NCI-H1930 (cell line): ENCODE measurements around the gene UNC5A.

ENCODE experiments used
- DNase-seq, 2 experiments: peaks; one replicate each; lab custom pipeline; 2025; lab: John Stamatoyannopoulos, UW

The UNC5A gene

GRCh38 chr5:176800024-176800423 is 10.3 kb upstream of the UNC5A start:
- DNase-seq, result no peak

DNA sequence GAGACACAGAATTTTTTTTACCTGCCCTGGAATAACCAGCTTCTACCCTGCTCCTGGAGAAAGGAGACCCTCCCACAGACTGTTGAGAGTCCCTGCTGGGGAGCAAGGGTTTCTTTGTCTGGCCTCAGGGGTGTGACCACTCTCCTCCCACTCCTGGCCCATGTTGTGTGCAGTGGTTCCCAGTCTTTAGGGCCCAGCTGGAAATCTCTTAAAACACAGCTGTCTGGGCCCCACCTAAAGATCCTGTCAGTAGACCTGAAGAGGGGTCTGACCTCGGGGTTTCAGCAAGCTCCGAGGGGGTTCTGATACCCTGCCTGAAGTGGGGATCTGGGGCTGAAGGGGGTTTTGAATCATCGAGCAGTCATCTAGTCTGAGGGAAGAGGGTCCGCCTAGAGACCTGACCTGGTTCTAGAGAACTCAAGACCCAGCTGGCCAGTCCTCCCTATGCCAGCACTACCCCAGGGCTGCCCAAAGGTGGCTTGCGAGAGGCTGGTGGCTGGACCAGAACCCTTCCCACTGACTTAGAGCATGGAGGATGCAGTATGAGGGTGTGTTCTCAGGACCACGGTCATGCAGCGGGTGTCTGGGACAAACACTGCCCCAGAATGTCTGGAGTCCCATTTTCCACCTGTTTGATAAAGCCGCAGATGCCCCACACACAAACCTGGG is 8.1 kb upstream of the UNC5A start:
- DNase-seq, result no peak

GRCh38 chr5:176803068-176803942 is 7.1 kb upstream of the UNC5A start:
- no peak for DNase-seq

- DNase-seq, result no peak
Observed at GRCh38 chr5:176803943-176804498, 6.3 kb upstream of the UNC5A start.

- no peak for DNase-seq
Observed at GRCh38 chr5:176806137-176806536, 4.2 kb upstream of the UNC5A start.

- no peak for DNase-seq
Observed at GRCh38 chr5:176809544-176810080, 747 bp upstream of the UNC5A start.

DNA sequence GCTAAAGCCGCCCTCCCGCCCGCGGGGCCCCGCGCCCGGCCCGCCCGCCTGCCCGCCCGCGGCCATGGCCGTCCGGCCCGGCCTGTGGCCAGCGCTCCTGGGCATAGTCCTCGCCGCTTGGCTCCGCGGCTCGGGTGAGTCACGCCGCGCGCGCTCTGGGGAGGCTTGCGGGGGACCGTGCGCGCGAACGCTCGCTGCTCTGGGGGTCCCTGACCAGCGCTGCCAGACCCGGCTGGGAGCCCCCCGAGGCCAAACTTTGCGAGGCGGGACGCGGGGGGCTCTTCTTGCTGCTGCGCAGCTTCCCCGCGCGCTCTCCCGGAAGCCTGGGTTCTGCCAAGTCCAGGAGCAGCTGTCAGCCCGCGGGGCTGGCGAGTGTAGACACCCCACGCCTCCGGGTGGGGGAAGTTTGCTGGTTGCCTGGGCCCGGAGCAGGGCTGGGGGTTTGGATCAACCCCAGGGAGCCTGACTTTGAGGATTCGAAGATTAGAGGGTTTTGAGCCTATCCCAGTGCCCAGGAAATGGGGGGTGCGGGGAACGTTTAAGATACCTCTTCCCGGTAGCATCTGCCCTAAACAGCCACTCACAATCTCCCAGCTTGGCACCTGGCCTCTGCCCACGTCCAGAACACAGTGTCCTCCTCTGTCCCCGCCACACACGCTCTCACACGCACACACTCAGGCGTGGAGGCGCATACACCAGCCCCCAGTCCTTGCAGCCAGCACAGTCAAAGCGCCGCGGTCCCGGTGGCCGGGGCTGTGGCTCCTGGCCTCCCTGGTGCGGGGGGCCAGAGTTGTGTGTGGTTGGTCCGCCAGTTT is 535 bp downstream of the UNC5A start:
- no peak for DNase-seq

DNA sequence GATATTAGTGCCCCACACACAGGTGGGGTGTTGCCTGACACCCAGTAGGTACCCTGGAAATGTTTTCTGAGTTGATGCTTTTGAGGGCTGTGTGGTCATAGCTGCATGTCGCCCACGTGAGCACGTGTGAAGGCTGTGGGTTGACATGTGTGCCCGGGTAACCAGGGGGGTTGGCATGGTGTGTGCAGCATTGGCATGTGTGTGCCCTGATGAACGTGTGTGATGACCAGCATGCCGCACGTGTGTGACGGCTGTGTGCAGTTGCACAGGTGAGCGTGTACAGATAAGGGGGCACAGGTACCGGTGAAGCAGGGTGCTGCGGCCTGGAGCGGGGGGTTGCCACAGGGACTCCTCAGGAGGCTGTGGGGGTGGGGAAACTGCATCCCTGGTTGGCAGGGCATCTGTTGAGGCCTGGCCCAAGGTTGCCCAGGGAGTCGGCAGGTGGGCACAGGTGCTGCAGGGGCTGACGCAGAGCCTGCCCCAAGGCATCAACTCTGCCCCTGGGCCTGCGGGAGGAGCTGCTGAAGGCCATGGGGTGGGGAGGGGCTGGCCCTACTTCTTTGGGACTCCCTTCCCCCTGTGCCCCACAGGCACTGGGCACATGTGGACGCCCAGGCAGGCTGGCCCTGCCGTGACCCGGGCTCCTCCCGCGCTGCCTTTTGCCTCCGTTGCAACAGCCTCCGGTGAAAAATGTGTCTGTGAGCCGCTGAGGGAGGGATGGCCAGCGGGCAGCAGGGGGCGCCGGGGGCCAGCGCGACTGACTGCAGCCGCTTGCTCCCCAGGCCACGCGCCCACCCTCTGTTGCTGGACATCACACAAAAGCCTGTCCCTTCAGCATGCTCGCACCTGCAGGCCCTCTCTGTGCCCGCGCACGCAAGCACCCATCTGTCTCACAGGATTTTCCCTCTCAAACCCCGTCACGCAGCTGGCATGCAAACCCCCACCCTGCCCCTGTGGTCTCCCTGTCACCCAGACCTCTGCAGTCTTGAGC is 2.2 kb downstream of the UNC5A start:
- DNase-seq, result no peak

GRCh38 chr5:176813587-176814312 is 3.4 kb downstream of the UNC5A start:
- no peak for DNase-seq

DNA sequence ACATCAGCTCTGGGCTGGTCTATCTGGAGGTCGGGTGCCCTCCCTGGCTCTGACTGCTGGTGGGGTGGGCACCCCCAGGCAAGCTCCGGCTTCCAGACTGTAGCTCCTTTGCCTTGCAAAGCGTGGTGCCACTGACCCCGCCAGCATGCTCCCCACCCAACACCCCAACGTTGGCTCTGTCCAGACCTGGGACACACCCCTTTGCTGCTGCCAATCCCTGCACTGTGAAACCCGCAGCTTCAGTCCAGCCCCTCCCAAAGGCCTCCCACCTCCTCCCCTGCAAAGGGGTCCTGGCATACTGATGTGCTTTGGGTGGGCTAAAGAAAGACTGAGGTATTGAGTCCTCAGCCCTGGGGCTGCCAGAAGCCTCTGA is 3.9 kb downstream of the UNC5A start:
- DNase-seq, result no peak

- DNase-seq, result no peak
Observed at GRCh38 chr5:176814836-176815438, 4.6 kb downstream of the UNC5A start.

- no peak for DNase-seq
Observed at GRCh38 chr5:176816043-176816745, 5.8 kb downstream of the UNC5A start.

DNA sequence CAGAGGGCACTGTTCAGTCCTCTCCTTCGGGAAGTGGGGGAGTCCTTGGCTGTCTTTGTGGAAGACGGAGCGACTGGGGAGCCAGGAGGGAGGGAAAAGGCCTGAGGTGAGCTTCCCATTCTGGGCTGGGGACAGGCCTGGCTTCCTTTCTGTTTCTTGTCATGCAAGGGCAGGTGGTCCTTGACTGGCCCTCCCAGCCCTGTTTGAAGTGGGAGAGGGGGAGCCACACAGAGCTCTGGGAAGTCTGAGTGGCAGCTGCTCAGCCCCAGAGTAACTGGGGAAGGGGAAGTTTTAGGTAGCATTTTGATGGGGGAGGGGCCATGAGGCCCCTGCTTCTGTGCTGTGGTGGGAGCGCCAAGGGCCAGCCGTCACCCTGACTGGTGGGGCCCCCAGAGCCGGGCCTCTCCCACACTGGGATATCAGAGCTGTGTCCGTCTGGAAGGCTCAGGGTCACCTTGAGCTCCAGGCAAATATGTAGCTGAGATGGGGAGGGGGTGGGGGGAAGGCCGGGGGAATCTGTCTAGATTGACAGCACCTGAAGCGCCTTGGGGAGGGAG is 6.5 kb downstream of the UNC5A start:
- no peak for DNase-seq

GRCh38 chr5:176817369-176817840 is 7.0 kb downstream of the UNC5A start:
- no peak for DNase-seq

GRCh38 chr5:176817841-176818377 is 7.5 kb downstream of the UNC5A start:
- DNase-seq, result no peak

DNA sequence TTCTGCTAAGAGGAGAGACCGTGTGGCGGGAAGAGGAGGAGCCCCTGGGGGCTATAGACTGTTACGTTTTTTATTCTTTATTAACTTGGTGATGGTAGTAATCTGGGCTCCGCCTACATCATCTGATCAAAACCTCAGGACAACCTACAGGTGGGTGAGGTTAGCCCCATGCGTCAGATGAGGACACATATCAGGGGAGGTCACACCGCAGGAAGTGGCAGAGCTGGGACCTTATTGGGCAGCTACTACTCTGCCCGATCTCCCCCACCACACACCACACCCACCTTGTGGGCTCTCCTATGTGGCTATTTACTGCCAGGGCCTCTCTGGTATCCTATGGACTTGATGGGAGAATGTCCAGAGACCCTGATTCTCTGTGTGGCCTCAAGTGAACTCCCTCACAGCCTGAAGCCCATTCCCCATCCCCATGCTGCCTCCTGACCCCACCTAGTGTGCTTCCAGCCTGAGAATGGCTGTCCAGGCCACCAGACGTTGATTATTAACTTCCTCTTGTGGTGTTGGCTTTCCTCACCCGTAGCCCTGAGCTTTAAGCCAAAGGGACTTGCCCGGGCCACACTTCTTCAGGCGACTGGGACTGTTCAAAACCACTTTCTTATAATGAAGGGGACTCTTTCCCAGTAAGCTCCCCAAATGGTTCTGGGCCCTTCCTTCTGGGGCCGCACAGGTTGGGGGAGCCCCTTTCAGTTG is 8.2 kb downstream of the UNC5A start:
- DNase-seq, result no peak

DNA sequence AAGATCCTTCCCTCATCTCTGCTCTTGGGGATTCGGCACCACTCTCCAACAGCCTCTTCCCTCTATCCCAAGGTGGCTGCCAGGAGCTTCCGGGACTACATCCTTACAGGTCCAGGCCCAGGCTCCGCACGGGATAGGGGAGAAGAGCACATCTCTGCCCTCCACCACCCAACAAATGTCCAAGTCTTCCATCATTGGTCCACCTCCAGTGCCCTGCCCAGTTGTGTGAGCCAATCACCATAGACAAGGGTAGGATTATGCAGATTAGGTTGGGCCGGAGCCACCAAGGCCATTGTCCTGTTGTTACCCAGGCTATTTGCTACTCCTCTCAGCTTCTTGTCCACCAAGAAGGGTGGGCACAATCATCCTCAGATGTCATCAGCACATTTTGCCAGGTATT is 9.1 kb downstream of the UNC5A start:
- no peak for DNase-seq

- no peak for DNase-seq
Observed at GRCh38 chr5:176820937-176821336, 10.6 kb downstream of the UNC5A start.
